Measurements from ENCODE around the gene PIGA.
"Not testable (repeated sequence)": the region's sequence is repeated elsewhere in the genome, so short reads cannot be mapped to it uniquely, and the experiment has no call there.

PIGA gene

GRCh38 chrX:15319075-15319474 lies 16.2 kb downstream of the PIGA start:
- no peak for DNase-seq

DNA sequence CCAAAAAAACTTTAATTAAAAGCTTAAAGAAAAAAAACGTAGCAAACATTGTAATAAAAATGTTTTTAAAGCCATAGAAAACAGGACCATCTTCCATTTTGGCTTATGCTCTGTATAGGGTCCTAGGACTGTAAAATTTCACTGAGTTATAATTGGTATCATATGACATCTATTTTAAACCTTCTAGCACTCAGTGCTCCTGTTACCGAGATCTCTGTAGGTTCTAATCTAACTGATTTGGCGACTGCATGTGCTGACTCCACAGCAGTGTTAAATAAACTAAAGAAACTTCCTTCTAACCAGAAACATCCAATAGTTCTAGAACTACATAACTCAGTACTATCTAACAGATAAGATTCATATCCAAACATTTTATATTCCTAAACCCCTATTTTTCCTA lies 19.8 kb downstream of the PIGA start, which contains the start of gene ASB11:
Gene ASB11 (minus strand): TSS at position 132 of the 400 bp plus-strand sequence. CDS start 35 bp downstream, at position 97.
- DNase-seq, result no peak

DNA sequence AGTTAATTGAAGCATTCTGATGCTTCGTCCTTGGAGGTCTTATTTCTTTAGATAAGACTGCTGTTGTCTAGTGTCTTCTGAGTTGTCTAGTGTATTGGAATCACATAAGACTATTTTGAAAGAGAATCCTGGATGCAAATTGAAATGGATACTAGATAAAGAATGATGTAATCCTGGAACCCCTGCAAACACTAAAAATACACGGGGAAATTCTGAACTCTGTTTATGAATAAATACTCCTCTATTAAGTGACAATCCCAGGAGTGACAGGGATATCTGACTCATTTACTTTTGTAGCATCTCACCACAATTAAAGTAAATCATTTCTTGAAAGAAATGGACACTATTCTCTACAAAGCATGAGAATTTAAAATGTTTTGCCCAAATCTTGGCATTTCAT lies 20.9 kb downstream of the PIGA start:
- DNase-seq, result no peak

DNA sequence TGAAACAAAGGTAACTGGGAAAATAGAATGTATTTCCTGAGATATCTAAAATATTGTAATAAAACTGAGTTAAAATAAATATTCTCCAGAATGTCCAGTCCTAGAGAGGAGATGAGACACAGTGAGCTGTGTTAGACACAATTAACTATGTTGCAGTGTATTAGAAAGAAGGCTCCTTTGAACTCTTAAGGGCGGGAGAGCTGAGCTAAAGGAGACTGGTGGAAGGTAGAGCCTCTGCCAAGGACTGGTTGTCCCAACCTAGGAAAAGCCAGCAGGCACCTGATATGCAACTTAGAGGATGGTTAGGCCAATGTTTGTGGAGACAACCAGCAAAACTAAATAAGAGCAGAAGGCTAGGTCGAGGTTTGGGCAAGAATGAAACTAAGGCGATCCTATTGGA lies 24.2 kb downstream of the PIGA start:
- DNase-seq, result no peak

DNA sequence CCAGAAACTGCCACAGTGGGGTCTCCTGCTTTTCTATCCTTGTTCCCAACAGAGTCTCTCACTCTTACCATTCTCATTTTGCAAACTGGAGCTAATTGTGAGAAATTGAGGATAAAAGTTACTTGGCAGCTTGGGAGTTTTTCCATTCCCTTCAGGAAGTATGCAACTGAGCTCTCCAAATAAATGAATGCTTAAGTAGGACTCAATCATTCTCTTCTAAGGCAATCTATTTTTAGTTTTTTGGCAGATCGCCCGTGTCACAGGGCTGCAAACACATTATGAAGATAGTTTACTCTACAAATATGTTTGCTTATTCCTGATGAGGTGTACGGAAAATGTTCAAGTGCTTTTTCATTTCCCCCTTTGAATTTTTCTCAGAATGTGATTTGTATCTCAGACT lies 25.2 kb downstream of the PIGA start:
- DNase-seq, result no peak

- DNase-seq, result not testable (repeated sequence)
Observed at GRCh38 chrX:15305899-15306298, 29.4 kb downstream of the PIGA start.

- DNase-seq, result no peak
Observed at GRCh38 chrX:15301924-15302323, 33.4 kb downstream of the PIGA start.

DNA sequence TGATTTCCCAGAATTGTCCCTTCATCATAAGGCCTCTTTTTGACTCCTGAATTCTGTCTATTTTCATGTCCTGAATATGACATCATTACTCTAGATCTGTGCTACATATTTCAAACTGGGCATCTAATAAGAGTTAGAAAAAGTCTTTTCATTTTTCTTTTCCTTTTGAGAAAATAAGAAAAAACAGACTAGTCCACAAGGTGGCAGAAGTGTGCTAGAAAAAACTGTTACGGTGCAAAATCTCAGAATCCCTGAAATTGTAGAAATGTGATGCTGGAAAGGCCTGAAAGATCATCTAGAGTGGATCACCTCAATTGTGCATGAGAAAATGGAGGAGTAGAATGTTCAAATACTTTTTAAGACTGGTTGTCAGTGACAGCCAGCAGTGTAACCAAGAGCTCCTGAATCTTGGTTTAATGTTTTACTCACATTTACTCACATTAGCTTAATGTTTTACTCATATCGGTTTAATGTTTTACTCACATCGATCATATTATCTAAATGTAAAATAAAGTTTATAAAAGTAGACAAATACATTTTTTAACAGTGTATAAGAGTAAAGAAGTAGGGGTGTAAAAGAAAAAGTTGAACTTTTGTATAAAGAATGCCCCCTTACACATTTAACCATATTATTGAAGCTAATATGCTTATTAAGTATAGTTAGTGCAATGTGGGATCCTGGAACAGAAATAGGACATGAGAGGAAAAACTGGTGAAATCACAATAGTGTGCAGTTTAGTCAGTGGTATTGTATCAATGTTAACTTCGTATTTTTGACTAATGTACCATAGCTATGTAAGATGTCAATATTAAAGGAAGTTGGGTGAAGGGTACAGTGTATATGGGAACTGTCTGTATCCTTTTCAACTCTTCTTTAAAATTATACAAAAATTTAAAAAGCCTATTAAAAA lies 35.1 kb downstream of the PIGA start:
- DNase-seq, result no peak

DNA sequence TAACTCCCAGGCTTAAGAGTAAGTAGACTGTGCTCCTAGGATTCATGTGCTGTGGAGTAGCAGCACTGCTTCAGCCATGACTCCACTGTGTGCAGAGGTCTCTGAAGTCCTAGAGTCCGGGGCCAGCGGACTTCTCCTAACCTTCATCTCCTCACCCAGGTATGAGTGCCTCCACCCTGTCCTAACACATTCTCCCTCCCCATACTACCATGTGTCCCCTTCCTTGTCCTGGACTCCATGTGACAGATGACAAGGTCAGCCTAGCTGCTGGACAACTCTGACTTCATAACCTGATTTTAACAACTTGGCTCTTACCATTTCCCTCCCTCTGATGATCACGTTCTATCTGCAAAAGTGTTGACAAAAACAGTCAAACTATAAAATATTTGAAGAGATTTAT lies 36.5 kb downstream of the PIGA start:
- no peak for DNase-seq

GRCh38 chrX:15298201-15298600 lies 37.1 kb downstream of the PIGA start:
- DNase-seq, result no peak

- DNase-seq, result no peak
Observed at GRCh38 chrX:15293451-15293850, 41.9 kb downstream of the PIGA start.

DNA sequence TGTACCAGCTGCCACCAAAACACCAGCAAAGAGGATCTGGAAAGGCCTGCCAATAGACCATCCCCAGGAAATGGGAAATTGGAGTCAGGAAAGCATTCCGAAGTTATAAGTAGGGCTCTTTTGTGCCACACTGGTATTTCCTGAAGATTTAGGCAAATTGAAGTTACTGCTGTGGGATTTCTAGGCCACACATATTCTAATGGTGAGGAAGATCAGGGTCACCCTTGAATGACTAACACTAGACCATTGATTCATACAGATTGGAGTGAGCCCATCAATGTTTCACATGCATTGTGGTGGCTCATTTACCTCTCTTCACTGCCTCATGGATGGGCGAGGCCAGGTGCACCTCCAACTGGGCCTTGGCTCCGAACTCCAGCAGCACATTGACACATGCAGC lies 42.5 kb downstream of the PIGA start:
- no peak for DNase-seq

GRCh38 chrX:15277604-15278003 lies 57.7 kb downstream of the PIGA start:
- DNase-seq, result no peak

DNA sequence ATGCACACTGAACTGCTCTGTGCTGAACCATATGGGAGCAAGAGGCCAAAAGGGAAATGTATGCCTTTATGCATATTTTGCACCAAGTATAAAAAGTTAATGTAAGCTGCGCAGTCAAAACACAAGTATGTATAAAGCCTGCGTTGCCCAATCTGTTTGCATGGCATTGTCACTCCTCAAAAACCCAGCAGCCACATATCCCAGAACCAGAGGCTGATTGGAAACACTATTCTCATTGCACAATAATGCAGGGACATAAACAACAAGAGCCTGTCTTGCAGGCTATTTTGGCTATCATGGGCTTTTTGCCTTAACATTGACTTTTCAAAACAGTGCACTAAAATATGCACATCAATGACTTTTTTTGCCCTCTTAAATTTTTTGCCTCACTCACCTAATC lies 60.4 kb downstream of the PIGA start:
- no peak for DNase-seq

DNA sequence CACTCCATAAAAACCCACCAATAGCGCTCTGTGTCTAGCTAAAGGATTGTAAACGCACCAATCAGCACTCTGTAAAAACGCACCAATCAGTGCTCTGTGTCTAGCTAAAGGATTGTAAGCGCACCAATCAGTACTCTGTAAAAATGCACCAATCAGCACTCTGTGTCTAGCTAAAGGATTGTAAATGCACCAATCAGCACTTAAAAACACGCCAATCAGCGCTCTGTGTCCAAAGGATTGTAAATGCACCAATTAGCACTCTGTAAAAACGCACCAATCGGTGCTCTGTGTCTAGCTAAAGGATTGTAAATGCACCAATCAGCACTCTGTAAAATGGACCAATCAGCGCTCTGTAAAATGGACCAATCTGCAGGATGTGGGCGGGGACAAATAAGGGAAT lies 62.0 kb downstream of the PIGA start:
- not testable (repeated sequence) for DNase-seq

- no peak for DNase-seq
Observed at GRCh38 chrX:15271757-15272156, 63.6 kb downstream of the PIGA start.

- peak; percentile 33 for DNase-seq
Observed at GRCh38 chrX:15269618-15270521, 65.5 kb downstream of the PIGA start, which contains the start of gene ASB9. Gene ASB9, minus strand, starts transcription at chrX:15270083. Its CDS starts 209 bp downstream, at chrX:15269874.

All from CD4-positive, alpha-beta T cell treated with Interleukin-12 subunit alpha and Interleukin-12 subunit beta, for 1 hour (primary cell).